Stimulated activated CD4-positive, alpha-beta T cell treated with anti-CD3 and anti-CD28 coated beads, Interleukin-4, amount 100 ng/mL, for 48 hours (primary cell): ENCODE data around the gene DMD.
"Not testable (repeated sequence)": the region's sequence is repeated elsewhere in the genome, so short reads cannot be mapped to it uniquely, and the experiment has no call there.

Experiments used
- DNase-seq, 2 donors: peaks; one replicate each; pipeline ENCODE4 v3.0.0-alpha.2; 2020; ENCODE audit warnings: low read depth in 2 of 2

Gene DMD

GRCh38 chrX:32280489-32280888, 930.9 kb downstream of the DMD start:
- no peak for DNase-seq

- no peak for DNase-seq
These were observed 935.2 kb downstream of the DMD start for GRCh38 chrX:32276153-32276552.

- DNase-seq, result no peak
These were observed 941.5 kb downstream of the DMD start for GRCh38 chrX:32269866-32270265.

GRCh38 chrX:32268207-32268606, 943.1 kb downstream of the DMD start:
- no peak for DNase-seq

GRCh38 chrX:32267796-32268195, 943.6 kb downstream of the DMD start:
- DNase-seq, result no peak

- not testable (repeated sequence) for DNase-seq
These were observed 964.7 kb downstream of the DMD start for GRCh38 chrX:32246675-32247074.

GRCh38 chrX:32195611-32196010, 1015.7 kb downstream of the DMD start:
- no peak for DNase-seq

- no peak for DNase-seq
These were observed 1020.0 kb downstream of the DMD start for GRCh38 chrX:32191316-32191715.

GRCh38 chrX:32185160-32185559, 1026.2 kb downstream of the DMD start:
- no peak for DNase-seq

GRCh38 chrX:32183066-32183465, 1028.3 kb downstream of the DMD start:
- DNase-seq, result no peak

- DNase-seq, result no peak
These were observed 1034.8 kb downstream of the DMD start for GRCh38 chrX:32176510-32176909.

GRCh38 chrX:32170481-32170880, 1040.9 kb downstream of the DMD start:
- no peak for DNase-seq

- no peak for DNase-seq
These were observed 1056.2 kb downstream of the DMD start for GRCh38 chrX:32155044-32155638.

- DNase-seq, result no peak
These were observed 1057.8 kb downstream of the DMD start for GRCh38 chrX:32153585-32153984.

- no peak for DNase-seq
These were observed 1061.2 kb downstream of the DMD start for GRCh38 chrX:32150141-32150540.

GRCh38 chrX:32141841-32142240, 1069.5 kb downstream of the DMD start:
- no peak for DNase-seq

- no peak for DNase-seq
These were observed 1071.9 kb downstream of the DMD start for GRCh38 chrX:32139476-32139875.

- no peak for DNase-seq
These were observed 1073.8 kb downstream of the DMD start for GRCh38 chrX:32137525-32137924.

GRCh38 chrX:32126997-32127396, 1084.4 kb downstream of the DMD start:
- DNase-seq, result no peak

GRCh38 chrX:32118832-32119231, 1092.5 kb downstream of the DMD start:
- no peak for DNase-seq

- no peak for DNase-seq
These were observed 1095.3 kb downstream of the DMD start for GRCh38 chrX:32116047-32116446.

GRCh38 chrX:32087663-32088062, 1123.7 kb downstream of the DMD start:
- no peak for DNase-seq

GRCh38 chrX:32084757-32085156, 1126.6 kb downstream of the DMD start:
- DNase-seq, result no peak

GRCh38 chrX:32048285-32048684, 1163.1 kb downstream of the DMD start:
- DNase-seq, result no peak
